ENCODE data around the gene HDAC8.
"Not testable (repeated sequence)": the region's sequence is repeated elsewhere in the genome, so short reads cannot be mapped to it uniquely, and the experiment has no call there.

The HDAC8 gene

GRCh38 chrX:72604112-72604511, 31.5 kb upstream of the HDAC8 start:
- no peak for TF ChIP-seq CTCF (IDR thresholded peaks at IDR 0.05; ENCODE audit: control insufficient read depth, insufficient read depth, low read depth, low read length, missing control alignments)
- no peak for DNase-seq (ENCODE audit: low read depth)
- no peak overlapping the region for H3K4me3 ChIP-seq (ENCODE audit: control insufficient read depth, low read depth, low read length)

DNA sequence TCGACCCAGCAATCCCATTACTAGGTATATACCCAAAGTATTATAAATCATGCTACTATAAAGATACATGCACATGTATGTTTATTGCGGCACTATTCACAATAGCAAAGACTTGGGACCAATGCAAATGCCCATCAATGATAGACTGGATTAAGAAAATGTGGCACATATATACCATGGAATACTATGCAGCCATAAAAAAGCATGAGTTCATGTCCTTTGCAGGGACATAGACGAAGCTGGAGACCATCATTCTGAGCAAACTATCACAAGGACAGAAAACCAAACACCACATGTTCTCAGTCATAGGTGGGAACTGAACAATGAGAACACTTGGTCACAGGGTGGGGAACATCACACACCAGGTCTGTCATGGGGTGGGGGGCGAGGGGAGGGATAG, 18.4 kb upstream of the HDAC8 start:
- not testable (repeated sequence) for DNase-seq (ENCODE audit: low read depth); H3K4me3 ChIP-seq (ENCODE audit: control insufficient read depth, low read depth, low read length)

DNA sequence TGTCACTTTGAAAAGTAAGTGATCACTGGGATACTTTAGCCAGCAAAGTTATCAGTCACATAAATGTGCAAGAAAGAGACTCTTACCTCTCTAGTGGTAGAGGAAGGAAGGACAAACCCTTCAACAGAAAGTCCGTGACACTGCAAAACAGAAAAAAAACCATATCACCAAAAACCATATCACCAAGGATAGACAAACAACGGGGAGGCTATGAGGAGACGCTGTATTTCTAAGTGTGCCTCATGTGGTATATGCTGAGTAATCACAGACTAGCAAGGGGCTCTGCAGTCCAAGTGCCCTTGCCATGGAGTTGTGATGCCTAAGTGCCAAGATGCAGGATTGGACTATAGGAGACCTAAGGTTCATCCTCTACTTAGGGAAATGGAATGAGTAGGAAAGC, 11.5 kb upstream of the HDAC8 start:
- TF ChIP-seq CTCF (IDR thresholded peaks at IDR 0.05; ENCODE audit: control insufficient read depth, insufficient read depth, low read depth, low read length, missing control alignments) = no peak
- DNase-seq (ENCODE audit: low read depth) = no peak
- H3K4me3 ChIP-seq (ENCODE audit: control insufficient read depth, low read depth, low read length) = no peak overlapping the region

- TF ChIP-seq CTCF (IDR thresholded peaks at IDR 0.05; ENCODE audit: control insufficient read depth, insufficient read depth, low read depth, low read length, missing control alignments) = no peak
- H3K4me3 ChIP-seq (ENCODE audit: control insufficient read depth, low read depth, low read length) = no peak overlapping the region
- DNase-seq (ENCODE audit: low read depth) = peak; percentile 61
These were observed 3.7 kb upstream of the HDAC8 start for GRCh38 chrX:72576141-72576894.

GRCh38 chrX:72573158-72573511, 492 bp upstream of the HDAC8 start:
- no peak for DNase-seq (ENCODE audit: low read depth)
- H3K4me3 ChIP-seq (ENCODE audit: control insufficient read depth, low read depth, low read length) = peak overlapping the region; percentile 17
- no peak for TF ChIP-seq CTCF (IDR thresholded peaks at IDR 0.05; ENCODE audit: control insufficient read depth, insufficient read depth, low read depth, low read length, missing control alignments)

GRCh38 chrX:72569786-72570185, 2.9 kb downstream of the HDAC8 start:
- peak; percentile 26 for TF ChIP-seq CTCF (IDR thresholded peaks at IDR 0.05; ENCODE audit: control insufficient read depth, insufficient read depth, low read depth, low read length, missing control alignments)
- peak; percentile 32 for DNase-seq (ENCODE audit: low read depth)
- no peak overlapping the region for H3K4me3 ChIP-seq (ENCODE audit: control insufficient read depth, low read depth, low read length)

DNA sequence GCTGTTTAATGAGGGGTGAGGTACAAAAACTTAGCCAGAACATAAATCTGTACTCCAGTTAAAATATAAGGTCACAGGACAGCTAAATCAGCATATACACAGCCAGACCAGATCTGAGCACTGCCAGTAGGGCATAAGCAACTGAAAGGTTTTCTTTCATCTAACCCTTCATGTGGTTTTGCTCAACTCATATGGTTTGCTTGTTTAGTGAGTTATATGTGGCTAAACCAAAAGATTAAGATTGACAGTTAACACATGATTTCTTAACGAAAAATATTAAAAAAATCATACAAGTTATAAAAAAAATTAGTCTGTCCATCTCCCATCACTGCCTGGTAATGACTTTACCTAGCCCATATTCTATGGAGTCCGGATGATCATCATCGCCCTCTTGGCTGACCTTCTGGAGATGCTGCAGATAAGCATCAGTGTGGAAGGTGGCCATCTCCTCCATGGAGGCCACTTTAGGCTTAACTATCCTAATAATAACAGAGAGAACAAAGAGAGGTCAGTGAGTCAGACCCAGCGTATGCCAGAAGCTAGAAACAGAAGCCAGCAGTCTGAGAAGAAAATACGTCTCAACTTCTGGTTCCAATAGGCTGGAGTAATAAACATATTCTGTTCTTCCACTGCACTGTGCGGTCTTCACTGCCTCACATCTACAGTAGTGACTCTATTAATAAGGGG, 4.1 kb downstream of the HDAC8 start:
- TF ChIP-seq CTCF (IDR thresholded peaks at IDR 0.05; ENCODE audit: control insufficient read depth, insufficient read depth, low read depth, low read length, missing control alignments) = no peak
- DNase-seq (ENCODE audit: low read depth) = peak; percentile 2
- no peak overlapping the region for H3K4me3 ChIP-seq (ENCODE audit: control insufficient read depth, low read depth, low read length)

Data from AG09309 (cell line).